Occipital lobe (tissue), 2 donors: ENCODE data around the gene PPIAL4G. TPM values are rescaled to one million over a fixed set of nuclear protein-coding genes. Genes with fewer than 3 reads are reported as not detected.
"Not testable (repeated sequence)": the region's sequence is repeated elsewhere in the genome, so short reads cannot be mapped to it uniquely, and the experiment has no call there.

Experiments used
- DNase-seq: peaks from one replicate; lab custom pipeline; 2025; lab: John Stamatoyannopoulos, UW
- total RNA-seq: library from RNA; depleted of rRNA; stranded (reverse); fragments of >200 nt; gene quantifications from one replicate; pipeline ENCODE4 v1.2.3, GENCODE V29; 2014

Gene PPIAL4G
- 0.31 TPM for total RNA-seq

- not testable (repeated sequence) for DNase-seq
Observed at GRCh38 chr1:148483029-148483428, at the start of gene PPIAL4G. Gene PPIAL4G, minus strand, starts transcription at chr1:148483302. Its CDS starts 50 bp downstream, at chr1:148483252.

DNA sequence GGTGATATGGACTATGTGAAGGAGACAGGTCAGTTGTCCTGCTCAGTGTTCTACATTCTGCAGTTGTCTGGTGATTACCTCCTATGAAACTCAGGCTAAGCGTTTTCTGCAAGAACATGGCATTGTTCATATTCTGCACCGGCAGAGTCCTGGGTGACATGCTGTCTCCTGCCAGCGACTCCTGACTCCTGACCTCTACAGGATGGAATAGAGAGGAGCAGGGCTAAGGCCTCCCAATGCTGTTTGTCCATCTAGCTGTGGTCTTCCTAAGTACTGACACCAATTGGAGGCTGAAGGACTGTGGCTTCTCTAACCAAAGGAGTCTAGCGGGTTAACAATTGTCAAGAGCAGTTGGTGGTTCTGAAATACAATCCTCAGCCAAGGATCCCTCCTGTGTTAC is 49.1 kb upstream of the PPIAL4G start:
- DNase-seq: not testable (repeated sequence)

GRCh38 chr1:148529101-148529567 is 46.0 kb upstream of the PPIAL4G start:
- DNase-seq: not testable (repeated sequence)

GRCh38 chr1:148528591-148528990 is 45.5 kb upstream of the PPIAL4G start:
- DNase-seq: not testable (repeated sequence)

GRCh38 chr1:148526587-148526986 is 43.5 kb upstream of the PPIAL4G start:
- not testable (repeated sequence) for DNase-seq

DNA sequence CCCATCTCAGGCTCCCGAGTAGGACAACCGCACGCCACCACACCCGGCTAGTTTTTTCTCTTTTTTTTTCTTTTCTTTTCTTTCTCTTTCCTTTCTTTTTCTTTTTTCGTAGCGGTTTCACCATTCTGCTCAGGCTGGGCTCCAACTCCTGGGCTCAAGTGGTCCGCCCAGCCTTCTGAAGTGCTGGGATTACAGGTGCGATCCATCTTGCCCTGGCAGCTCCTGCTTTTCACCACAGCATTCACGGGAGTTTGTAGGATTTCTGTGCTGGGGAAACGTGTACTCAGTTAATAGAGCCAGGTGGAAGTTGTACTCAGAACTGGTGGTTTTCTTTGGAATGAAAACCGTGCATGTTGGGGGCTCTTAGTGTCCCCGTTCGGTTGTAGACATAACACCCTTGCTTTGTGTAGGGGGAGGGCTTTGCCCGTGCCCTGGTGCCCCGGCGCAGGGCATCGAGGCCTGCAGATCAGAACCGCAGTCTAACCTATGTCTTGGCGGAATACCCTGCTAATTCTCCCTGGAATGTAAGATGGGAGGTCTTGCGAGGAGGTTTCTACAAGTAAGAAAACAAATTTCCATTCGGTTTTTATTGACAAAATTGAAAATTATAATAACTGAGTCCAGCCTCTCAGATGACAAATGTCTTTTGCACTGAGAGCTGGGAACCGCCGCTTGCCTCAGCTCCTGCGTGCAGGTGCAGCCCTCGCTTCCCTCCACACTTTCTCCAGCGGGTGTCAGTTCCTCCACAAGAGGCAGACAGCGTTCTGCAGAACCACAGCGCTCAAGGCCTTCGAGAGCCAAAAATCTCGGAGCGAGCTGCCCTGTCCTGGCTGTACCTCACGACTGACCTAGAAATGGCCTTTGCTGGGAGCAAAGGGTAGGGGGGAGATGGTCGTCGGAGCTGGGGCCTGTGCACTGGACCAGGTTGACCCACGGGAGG is 40.4 kb upstream of the PPIAL4G start:
- DNase-seq: not testable (repeated sequence)

DNA sequence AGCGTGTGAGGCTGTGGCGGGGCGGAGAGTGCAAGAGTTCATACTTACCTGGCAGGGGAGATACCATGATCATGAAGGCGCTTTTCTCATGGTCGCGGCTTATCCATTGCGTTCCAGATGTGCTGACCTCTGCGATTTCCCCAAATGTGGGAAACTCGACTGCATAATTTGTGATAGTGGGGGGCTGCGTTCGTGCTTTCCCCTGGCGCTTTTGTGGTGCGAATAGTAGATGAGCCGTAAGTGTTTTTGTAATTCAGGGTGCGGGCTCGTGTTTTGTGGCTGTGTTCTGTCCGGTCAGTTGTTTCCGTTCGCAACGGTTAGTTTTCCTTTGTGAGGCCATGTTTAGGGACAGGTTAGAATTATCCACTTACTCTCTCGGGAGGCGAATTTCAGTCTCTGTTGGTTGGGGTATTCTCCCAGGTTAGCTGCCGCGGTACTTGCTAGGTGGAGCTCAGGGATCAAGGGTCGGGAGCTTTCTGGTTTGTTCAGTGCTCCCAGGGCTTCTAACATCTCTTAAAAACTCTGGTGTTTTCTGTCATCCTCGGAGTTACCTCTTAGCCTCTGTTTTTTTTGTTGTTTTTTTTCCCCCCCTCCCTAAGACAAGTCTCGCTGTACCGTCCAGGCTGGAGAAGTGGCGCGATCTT is 39.6 kb upstream of the PPIAL4G start:
- peak; percentile 74 for DNase-seq

GRCh38 chr1:148522072-148522471 is 39.0 kb upstream of the PPIAL4G start:
- DNase-seq: peak; percentile 71

GRCh38 chr1:148514310-148514709 is 31.2 kb upstream of the PPIAL4G start:
- not testable (repeated sequence) for DNase-seq

GRCh38 chr1:148512571-148513184 is 29.6 kb upstream of the PPIAL4G start:
- DNase-seq: not testable (repeated sequence)

- DNase-seq: not testable (repeated sequence)
Observed at GRCh38 chr1:148493933-148494332, 10.8 kb upstream of the PPIAL4G start.

DNA sequence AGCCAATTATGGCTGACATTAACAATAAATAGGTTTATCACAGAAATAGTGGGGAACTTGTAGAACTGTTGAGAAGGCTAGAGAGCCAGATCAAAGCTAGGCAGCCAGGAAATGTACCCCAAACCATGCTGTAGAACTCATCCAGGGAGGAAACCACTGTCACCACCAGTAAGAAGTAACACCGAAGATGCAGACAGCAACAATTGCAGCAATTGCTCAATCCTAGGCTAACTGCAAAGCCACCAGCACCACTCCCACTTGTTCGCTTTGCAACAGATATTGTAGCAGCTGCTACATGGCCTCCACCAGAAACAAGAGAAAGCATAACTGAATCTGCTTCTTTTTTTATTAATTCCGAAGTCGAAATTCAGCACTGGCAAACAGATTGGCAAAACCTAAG is 2.0 kb downstream of the PPIAL4G start:
- not testable (repeated sequence) for DNase-seq

DNA sequence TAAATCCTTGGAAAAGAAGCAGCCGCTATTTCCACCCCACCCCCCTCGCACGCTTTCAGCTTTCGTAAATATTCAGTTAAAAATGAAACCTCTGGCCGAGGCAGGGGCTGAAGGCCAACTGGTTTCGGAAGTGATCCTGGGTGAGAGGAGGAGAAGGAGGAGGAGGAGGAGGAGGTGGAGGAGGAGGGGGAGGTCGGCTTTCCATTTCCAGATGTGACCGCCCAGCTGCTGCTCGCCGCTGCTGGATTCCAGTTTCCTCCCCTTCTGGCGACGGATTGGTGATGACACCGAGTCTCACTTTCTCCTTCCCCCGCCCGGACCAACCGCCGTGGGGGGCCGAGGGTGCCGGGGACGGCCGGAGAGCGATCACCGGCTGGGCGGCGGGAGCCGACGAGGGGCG is 23.4 kb downstream of the PPIAL4G start:
- DNase-seq: not testable (repeated sequence)

DNA sequence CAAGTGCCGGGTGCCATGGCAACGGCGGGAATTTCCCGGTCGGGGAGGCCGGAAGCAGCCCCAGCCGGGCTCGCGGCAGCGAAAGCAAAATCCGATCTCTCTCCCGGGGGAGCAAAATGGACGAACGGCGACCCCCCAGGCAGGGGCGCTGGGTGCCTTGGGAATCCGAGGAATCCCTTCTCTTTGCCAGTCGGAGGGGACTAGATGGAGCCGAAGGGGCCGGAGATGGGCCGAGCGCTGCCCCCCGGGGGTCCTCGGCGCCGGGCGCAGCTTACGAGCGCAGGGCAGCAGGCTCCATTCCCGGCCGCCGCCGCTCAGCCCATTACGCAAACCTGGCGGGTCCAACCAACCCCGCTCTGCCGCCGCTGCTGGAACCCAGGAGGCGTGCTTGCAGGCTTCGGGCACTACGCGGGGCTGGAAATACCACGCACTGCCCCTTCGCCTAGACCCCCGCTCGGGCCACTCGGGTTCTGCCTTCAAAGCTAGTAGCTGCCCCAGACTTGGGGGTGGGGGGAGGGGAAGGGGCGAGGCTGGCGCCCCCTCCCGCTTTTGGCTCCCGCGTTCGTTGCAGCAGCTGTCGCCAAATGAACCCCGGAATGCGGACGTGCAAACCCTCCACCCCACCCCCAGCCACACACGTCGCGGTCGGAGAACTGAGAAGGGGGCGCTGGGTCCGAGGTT is 24.1 kb downstream of the PPIAL4G start:
- DNase-seq: not testable (repeated sequence)

DNA sequence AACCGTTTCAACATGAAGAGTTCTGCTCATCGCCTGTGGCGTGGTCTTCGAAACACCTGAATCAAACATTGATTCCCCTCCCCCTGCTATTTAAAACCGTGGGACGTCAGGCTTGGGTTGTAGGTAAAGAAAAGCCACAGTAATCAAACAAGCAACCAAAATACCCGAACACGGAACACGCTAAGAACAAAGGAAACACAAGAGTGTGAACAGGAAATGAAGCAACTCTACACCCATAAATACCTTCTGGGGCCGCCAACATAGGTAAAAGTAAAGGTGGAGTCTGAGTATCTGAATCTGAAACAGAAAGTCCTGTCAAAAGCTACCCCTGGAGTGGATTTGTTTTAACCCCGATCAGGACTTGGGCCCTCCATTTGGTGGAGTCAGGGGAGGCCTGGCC is 24.7 kb downstream of the PPIAL4G start:
- not testable (repeated sequence) for DNase-seq

DNA sequence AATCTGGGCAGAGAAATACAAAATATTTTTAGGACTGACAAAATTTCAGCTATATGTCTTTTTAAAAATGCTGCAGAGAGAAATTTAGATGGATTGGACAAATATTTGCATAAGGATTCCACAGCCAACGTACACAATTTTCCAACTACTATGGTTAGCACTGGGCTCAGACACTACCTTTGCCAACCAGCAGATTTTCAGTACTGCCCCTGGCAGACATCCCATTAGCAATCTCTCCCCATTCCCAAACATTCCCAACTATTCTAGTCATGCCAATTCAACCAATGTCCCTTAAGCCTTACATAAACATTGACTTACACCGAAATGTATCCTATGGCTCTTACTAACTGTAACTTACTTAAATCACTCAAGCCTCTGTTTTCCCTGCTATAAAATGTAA is 30.3 kb downstream of the PPIAL4G start:
- not testable (repeated sequence) for DNase-seq

GRCh38 chr1:148439654-148440325 is 43.3 kb downstream of the PPIAL4G start:
- not testable (repeated sequence) for DNase-seq

DNA sequence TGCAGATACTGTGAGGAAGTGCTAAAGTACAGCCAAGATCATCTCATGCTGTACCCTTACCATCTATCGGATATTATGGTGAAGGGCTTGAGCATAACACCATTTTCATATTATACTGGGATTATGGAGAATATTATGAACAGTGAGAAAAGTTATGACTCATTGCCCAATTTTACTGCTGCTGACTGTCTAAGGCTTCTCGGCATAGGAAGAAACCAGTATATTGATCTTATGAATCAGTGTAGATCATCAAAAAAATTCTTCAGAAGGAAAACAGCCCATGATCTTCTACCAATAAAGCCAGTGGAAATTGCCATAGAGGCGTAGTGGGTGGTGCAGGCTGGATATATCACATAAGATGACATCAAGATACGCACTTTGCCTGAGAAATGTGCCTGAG is 47.7 kb downstream of the PPIAL4G start:
- no peak for DNase-seq

DNA sequence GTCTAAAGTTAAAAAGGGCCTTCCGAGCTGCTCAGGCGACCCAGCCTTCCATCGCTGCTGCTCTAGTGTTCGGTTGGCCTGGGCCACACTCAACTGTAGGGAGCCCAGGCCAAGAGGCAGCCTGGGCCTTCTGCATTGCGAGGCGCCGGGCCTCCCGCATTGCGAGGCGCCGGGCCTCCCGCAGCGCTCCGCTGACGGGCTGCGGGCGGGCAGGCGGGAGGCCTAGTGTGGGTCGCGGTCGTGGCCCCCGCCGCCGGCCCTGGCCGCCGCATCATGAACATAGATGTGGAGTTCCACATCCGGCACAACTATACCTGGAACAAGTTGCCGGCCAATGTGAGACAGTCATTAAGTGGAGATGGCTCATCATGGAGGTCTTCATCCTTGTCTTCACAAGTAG is 48.3 kb downstream of the PPIAL4G start:
- no peak for DNase-seq

DNA sequence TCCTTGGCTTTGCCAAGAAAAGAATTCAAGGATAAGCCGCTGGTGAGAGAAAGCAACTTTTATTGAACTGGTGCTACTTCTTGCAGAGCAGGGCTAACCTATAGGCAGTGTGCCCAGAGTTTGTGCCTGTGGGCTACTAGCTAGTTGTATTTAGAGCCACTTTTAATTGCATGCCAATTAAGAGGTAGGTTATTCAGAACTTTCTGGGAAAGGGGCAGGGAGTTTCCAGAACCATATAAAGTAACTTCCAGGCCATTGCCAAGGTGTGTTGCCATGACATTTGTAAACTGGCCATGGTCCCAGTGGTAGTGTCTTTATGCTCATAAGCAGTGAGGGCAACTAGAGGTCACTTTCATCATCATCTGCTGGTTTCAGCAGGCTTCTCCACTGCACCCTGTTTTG is 50.2 kb downstream of the PPIAL4G start:
- DNase-seq: not testable (repeated sequence)
